ENCODE data around the gene HMOX2. TPM values are rescaled to one million over a fixed set of nuclear protein-coding genes. Genes with fewer than 3 reads are reported as not detected.

The HMOX2 gene
- total RNA-seq, 1 experiment from 2014 or later, result 42.6 TPM

- peak; percentile 90 for TF ChIP-seq ATF2 (CRISPR knock-in tag; IDR thresholded peaks at IDR 0.05; ENCODE audit: borderline replicate concordance, low read depth)
- TF ChIP-seq SP1 (CRISPR knock-in tag; conservative IDR thresholded peaks at IDR 0.05), result peak; percentile 95
- TF ChIP-seq ZNF219 (CRISPR knock-in tag; IDR thresholded peaks at IDR 0.05; ENCODE audit: borderline replicate concordance), result peak; percentile 90
- no peak for TF ChIP-seq ZNF416 (CRISPR knock-in tag; IDR thresholded peaks at IDR 0.05)
- peak; percentile 57; the same call in 1 of the 2 replicates for TF ChIP-seq ZNF263 (CRISPR knock-in tag; IDR thresholded peaks at IDR 0.05; ENCODE audit: low read depth)
- no peak for TF ChIP-seq ZNF425 (CRISPR knock-in tag; conservative IDR thresholded peaks at IDR 0.05)
- peak; percentile 98 for TF ChIP-seq ARID4B (CRISPR knock-in tag; IDR thresholded peaks at IDR 0.05; ENCODE audit: borderline replicate concordance)
- TF ChIP-seq RELA (CRISPR knock-in tag; IDR thresholded peaks at IDR 0.05; ENCODE audit: borderline replicate concordance), result peak; percentile 96
- peak; percentile 61 for TF ChIP-seq PRDM15 (CRISPR knock-in tag; IDR thresholded peaks at IDR 0.05)
- peak; percentile 97 for TF ChIP-seq JUN (CRISPR knock-in tag; IDR thresholded peaks at IDR 0.05)
- peak; percentile 99 for TF ChIP-seq NFE2L1 (CRISPR knock-in tag; IDR thresholded peaks at IDR 0.05)
- peak; percentile 99 for TF ChIP-seq FOXP1 (CRISPR knock-in tag; IDR thresholded peaks at IDR 0.05; ENCODE audit: borderline replicate concordance)
- TF ChIP-seq ZSCAN18 (CRISPR knock-in tag; IDR thresholded peaks at IDR 0.05), result no peak
- no peak for TF ChIP-seq SOX15 (CRISPR knock-in tag; IDR thresholded peaks at IDR 0.05)
- TF ChIP-seq USF1 (CRISPR knock-in tag; IDR thresholded peaks at IDR 0.05), result peak; percentile 99
- TF ChIP-seq E2F5 (CRISPR knock-in tag; IDR thresholded peaks at IDR 0.05), result peak; percentile 98
- peak; percentile 99 for TF ChIP-seq FOXP4 (CRISPR knock-in tag; IDR thresholded peaks at IDR 0.05)
- no peak for TF ChIP-seq ZNF396 (CRISPR knock-in tag; IDR thresholded peaks at IDR 0.05; ENCODE audit: borderline replicate concordance)
Observed at GRCh38 chr16:4538350-4539235, 62.4 kb downstream of the HMOX2 start, which contains the start of gene CDIP1 (continued).

Data from WTC11 (cell line).